DND-41 (cell line): ENCODE results near the gene TPCN1.

Experiments used
- EZH2 ChIP-seq: IDR thresholded peaks from 3 replicates; pipeline ENCODE4 v1.6.1; 2012; ENCODE audit warnings: borderline replicate concordance, low read depth, mild to moderate bottlenecking, moderate library complexity, low read length, inconsistent platforms; ENCODE audit not compliant: severe bottlenecking
- TF ChIP-seq, protein P1 (sequence below): IDR thresholded peaks from 2 replicates; pipeline ENCODE4 v1.5.1; 2012; ENCODE audit warnings: borderline replicate concordance, low read length, moderate library complexity, mild to moderate bottlenecking; ENCODE audit not compliant: poor library complexity, severe bottlenecking; ENCODE audit errors: extremely low read depth

DNA sequence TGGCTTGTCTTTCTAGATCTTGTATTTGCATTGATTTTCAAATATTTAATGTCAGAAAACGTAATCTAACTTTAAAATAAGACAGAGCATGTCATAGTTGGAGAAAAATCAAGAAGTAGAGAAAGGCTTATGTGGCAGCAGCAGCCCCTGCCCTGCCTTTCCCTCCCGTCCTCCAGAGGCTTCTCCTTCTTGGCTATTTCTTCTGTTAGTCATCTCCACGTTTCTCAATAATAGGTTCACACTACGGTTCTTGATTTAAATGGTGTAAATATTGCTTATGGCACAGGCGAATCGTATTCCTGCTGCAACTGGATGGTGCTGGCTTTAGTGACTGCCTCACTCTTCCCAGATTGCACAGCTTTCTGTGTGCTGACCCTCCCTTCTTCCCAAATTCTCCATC lies 70.8 kb downstream of the TPCN1 start:
- TF ChIP-seq, protein P1, sequence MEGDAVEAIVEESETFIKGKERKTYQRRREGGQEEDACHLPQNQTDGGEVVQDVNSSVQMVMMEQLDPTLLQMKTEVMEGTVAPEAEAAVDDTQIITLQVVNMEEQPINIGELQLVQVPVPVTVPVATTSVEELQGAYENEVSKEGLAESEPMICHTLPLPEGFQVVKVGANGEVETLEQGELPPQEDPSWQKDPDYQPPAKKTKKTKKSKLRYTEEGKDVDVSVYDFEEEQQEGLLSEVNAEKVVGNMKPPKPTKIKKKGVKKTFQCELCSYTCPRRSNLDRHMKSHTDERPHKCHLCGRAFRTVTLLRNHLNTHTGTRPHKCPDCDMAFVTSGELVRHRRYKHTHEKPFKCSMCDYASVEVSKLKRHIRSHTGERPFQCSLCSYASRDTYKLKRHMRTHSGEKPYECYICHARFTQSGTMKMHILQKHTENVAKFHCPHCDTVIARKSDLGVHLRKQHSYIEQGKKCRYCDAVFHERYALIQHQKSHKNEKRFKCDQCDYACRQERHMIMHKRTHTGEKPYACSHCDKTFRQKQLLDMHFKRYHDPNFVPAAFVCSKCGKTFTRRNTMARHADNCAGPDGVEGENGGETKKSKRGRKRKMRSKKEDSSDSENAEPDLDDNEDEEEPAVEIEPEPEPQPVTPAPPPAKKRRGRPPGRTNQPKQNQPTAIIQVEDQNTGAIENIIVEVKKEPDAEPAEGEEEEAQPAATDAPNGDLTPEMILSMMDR = no peak
- TF ChIP-seq EZH2 = no peak
